Left renal pelvis (tissue), 4 donors: ENCODE data around the gene FOXP4. TPM values are rescaled to one million over a fixed set of nuclear protein-coding genes. Genes with fewer than 3 reads are reported as not detected.

Source experiments
- DNase-seq, 4 donors: peaks; one replicate each; pipeline ENCODE4 v3.0.0-alpha.2; 2013; ENCODE audit warnings: low read depth in 4 of 4, low spot score in 3 of 4
- polyA plus RNA-seq, 4 donors: library from polyadenylated mRNA; unstranded; fragments of 120-200 nt; gene quantifications; one replicate each; pipeline ENCODE4 v1.2.1, GENCODE V29; 2013; ENCODE audit not compliant: insufficient read length in 4 of 4

FOXP4 gene
- polyA plus RNA-seq = 10 to 100 TPM; 29.0 to 93.5 (median 39.0) TPM

DNA sequence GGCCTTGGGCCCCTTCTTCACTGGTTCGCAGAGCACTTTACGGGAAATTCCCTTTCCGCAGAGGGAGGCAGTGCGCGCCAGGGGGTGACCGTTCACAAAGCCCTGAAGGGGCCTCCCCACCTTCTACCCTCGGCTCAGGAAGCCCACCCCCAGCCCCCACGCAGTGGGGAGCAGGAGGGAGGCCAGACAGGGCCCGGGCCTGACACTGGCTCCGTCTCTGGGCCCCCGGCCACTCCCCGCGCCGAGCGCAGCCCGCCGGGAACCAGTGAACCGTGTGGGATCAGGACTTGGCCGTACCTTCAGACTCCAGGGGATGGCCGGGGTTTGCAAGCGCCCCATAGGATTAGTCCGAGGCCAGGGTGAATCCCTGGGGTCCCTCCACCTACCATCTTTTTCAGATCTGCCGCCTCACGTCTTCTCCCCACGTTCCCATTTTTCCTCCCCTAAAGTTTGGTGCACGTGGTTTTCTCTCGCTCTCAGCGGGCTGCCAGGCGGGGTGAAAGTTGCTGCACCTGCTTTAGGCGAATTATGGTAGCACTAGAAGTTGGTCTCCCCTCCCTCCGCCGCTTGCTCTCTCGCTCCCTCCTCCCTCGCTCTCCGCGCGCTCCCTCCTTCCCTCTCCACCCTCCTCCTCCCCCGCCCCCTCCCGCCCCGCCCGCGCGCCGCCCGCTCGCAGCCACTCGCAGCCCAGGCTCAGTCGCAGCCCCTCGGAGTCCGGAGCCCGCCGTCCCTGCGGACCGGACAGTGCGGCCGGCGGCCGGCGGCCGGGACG lies at the start of gene FOXP4:
Gene FOXP4, plus strand, starts transcription at position 679 of the 772 bp plus-strand sequence. CDS start 19,380 bp downstream, outside the sequence.
- peak; percentile 88 to 93 (median 89) for DNase-seq

GRCh38 chr6:41497573-41497972 lies 48.6 kb upstream of the FOXP4 start:
- no peak for DNase-seq

DNA sequence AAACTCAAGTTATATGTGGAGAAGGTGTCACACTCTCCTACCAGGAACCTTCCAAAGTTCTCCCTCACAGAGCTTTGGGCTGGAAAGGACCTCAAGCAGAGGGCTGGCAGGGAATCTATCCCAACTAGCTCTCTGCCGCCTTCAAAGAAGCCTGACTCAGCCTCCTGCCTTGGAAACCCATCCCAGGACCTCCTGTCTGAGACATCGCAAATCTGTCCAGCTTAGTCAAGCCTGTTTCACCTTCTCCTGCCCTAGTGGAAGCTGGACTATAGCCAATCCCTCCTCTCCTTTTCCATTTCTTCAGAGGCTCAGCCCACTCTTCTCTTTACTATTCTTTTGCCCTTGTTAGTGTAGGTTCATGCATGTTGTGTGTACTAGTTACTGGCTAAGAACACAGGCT lies 48.2 kb upstream of the FOXP4 start:
- DNase-seq = no peak

- DNase-seq = no peak
Observed at GRCh38 chr6:41498968-41499599, 47.1 kb upstream of the FOXP4 start.

DNA sequence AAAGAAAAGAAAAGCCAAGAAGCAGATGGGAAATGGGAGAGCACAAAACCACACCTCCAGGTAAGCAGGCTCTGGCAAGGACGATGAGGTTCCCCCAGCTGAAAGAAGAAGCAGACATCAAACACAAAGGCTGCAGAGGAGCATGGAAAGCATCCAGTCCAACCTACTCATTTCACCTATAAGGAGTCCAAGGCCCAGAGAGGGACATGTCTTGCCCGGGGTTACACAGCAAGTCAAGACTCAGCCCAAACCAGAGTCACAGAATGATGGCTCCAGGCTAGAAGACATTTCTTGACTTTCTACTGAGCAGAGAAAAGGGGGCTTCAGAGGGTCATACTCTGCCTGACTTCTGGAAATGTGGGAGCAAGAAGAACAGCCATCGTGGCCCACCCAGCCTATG lies 45.6 kb upstream of the FOXP4 start:
- no peak for DNase-seq

- DNase-seq = no peak
Observed at GRCh38 chr6:41502566-41502916, 43.6 kb upstream of the FOXP4 start.

DNA sequence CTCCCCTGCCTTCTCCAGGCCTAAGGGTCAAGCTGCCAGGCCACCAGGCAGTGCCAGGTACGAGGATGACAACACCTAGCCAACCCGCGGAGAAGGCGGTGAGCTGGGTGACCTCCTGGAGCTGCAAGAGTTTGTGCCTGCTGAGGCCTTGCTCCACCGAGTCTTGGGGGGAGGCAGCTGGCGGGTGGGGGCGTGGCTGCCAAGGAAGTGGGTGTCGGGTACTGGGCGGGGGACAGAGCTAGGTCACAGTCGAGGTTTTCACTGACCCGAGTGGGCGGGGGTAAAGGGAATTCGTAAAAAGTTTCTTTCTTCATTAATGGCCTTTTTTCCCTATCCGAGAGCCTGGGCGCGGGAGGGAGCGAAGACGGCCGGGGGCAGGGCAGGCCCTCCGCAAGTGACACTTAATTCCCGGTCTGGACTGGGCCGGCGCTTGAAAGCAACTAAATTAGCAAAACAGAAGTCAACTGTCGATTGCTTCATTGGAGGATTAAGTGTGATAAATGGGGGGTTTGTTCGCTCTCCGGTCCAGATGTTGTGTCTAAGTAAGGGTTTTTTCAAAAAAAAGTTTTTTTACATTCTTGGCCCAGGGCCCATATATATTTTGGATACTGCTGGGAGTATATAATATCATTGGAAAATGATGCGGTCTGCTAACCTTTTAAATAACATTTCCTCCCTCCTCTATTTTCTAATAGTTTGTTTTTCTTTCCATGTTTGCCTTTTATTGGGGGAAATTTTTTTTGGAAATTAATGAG lies 43.1 kb upstream of the FOXP4 start:
- no peak for DNase-seq

DNA sequence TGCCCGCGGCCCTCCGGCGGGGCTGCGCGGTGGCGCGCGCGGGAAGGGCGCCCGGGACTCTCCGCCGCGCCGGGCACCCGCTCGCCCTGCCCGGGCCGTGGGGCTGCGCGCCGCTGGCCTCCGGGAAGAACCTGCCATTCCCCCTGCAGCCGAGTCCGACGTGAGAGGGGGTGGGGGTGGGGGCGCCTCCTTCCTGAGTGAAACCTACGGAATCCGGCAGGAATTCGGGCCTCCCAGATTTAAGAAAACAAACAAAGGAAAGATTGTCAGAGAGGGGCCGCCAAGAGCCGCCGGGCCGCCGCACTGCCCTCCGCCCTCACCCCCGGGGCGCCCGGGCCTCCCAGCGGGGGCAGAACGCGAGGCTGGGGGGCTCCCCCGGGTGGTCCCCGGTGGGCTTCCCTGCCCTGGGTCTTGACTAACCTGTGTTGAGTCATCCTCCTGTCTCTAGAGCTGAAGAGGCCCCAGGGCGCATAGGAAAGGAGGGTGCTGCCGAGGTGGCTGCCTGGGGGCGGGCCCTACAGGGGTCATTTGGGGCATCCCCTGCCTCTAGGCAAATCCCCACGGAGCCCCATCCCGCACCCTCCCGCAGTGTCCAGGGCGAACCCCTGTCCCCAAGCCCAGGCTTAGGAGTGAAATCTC lies 42.2 kb upstream of the FOXP4 start:
- no peak for DNase-seq

GRCh38 chr6:41504466-41505121 lies 41.6 kb upstream of the FOXP4 start:
- DNase-seq = no peak

DNA sequence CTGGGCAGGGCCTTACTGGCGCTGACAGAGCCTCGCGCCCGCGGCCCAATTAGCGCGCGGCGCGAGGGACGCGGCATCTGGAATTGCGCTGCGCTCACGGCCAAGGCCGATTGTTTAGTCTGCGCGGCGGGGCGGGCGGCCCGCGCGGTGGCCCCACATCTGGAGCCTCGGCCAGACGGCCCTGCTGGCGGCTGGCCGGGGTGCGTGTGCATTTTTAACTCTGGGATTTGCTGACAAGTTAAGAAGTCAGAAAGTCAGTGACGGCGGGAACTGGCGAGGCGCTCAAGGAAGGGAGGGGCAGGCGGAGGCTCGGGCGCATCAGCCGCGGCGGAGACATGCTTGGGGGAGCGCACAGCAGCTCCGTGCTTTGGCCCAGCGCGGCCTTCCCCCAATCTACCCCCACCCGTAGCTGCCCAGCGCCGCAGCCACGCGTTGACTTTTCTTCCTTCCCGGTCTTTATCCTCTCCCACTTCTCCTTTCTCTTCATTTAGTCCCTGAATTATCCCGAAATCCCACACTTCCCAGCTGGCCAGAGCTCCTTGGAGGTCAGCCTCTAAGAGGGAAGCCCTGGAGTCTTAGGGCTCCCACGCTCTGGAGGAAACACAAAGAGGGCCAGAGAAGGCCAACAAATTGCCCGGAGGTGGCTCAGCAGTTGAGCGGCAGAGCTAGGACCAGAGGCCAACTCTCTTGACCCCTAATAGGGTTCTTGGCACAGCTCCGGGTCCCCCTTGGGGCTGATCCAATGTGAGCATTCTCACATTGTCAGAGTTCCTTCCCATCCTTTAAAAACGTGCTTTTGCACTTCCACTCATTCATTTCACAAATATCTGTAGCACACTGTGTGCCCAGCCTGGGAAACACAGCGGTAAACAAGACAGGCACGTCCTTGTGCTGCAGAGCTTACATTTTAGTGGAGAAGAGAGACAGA lies 40.8 kb upstream of the FOXP4 start:
- no peak for DNase-seq

DNA sequence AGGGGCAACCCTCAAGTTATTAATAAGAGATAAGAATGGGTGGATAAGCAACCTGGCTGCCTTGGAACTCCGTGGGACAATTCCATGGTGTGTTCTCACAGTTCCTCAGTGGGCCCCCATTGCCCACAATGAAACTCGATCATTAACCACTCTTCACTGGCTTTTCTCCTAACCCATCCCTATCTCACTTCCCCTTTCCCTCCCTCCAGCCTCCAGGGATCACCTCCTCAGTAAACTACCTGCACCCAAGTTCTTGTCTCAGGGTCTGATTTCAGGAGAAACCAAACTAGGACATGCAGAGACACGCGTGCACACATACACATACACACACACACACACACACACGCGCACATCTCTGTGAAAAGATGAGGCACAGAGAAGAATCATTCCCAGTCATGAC lies 37.7 kb upstream of the FOXP4 start:
- DNase-seq = no peak

- no peak for DNase-seq
Observed at GRCh38 chr6:41509580-41509979, 36.6 kb upstream of the FOXP4 start.

- DNase-seq = no peak
Observed at GRCh38 chr6:41511443-41512060, 34.6 kb upstream of the FOXP4 start.

DNA sequence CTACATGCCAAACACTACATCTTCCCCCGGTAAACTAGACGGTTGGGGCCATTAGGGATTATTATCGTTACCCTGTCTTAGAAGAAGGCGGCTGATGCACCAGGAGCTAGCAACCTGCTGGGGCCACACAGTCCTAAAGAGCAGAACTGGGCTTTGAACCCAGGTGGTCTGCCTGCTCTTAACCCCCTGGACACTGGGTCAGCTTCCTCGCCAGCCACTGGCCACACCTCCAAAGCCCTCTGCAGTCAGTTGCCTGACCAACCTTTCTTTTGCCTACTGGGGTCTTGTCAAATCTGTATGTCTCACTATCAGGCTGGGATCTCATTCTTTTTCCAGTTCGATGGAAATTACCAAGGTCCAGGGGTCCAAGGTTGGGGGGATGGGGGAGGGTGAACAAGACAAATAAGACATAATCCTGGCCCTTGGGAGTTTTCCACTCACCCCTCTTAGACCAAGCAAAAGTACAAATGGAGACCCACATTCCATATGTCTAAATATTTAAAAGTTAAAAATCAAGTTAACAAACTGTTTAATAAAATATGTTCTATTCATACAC lies 34.0 kb upstream of the FOXP4 start:
- DNase-seq = no peak

DNA sequence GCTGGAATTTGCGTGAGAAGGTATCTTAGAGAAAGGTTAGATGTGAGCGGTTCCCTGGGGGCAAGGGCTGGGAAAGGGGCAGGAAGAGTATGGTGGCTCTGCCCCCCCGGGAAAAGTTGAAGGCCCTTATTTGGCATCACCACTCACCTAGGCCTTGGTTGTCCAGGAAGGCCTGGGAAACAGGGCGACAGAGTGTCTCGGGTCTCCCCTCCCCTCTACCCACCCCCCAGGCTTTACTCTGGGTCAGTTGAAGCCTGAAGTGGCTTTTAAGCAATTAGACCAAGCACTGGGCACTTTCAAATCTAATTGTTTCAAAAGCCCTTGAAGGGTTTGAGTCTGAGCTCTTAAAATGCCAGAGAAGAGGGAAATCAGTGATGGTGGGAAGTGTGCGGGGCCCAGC lies 30.2 kb upstream of the FOXP4 start:
- no peak for DNase-seq

DNA sequence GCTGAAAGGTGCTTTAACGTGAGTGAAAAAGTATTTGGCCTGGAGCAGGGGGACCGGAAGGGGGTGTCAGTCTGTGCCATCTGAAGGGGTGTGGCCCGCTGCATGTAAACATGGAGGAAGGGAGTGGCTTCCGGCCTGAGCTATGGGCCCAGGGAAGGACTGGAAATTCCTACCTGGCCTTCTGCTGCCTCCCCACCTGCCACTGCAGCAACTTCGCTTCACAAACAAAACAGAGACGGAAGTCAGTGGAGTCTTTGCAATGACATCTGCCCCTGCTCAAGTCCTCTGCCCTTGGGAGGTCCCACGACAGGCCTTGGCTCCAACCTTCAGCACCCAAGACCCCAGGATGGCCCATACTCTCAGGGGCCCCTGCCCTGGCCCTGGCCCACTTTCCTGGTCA lies 28.1 kb upstream of the FOXP4 start:
- no peak for DNase-seq

DNA sequence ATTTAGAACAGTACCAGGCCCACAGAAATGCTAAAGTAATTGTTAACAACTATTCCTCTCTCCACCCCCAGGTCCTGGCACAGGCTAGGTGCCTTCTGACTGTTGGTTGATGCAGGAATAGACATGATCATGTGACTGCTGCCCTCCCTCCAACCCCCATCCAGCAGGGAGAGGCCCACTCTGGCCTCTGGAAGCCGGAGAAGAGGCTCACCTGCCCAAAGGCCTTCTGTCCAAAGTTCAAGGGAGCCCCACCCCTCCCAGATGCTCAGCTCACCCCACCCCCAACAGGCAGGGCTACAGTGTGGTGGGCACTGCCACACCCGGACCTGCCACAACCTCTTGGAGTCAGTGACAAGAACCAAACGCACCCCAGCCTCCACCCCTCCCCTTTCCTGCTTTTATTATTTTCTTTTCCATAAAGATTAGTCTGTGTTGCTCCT lies 26.9 kb upstream of the FOXP4 start:
- no peak for DNase-seq

- DNase-seq = no peak
Observed at GRCh38 chr6:41519745-41520699, 26.2 kb upstream of the FOXP4 start.
